Limb (tissue), 2 donors: ENCODE measurements around the gene CCDC88C.
"Not testable (repeated sequence)": the region's sequence is repeated elsewhere in the genome, so short reads cannot be mapped to it uniquely, and the experiment has no call there.

Experiments
- DNase-seq, 2 donors: peaks; one replicate each; pipeline ENCODE4 v3.0.0-alpha.2; 2016; ENCODE audit errors: extremely low spot score in 2 of 2

The CCDC88C gene

GRCh38 chr14:91418387-91419043 lies 895 bp upstream of the CCDC88C start:
- DNase-seq, result peak; percentile 58 to 87

GRCh38 chr14:91417983-91418386 lies 365 bp upstream of the CCDC88C start:
- DNase-seq, result no peak

- no peak for DNase-seq
These were observed 888 bp downstream of the CCDC88C start for GRCh38 chr14:91416744-91417119.

GRCh38 chr14:91415794-91416743 lies 1.6 kb downstream of the CCDC88C start:
- no peak for DNase-seq

GRCh38 chr14:91414475-91414833 lies 3.2 kb downstream of the CCDC88C start:
- DNase-seq, result no peak

- no peak for DNase-seq
These were observed 3.8 kb downstream of the CCDC88C start for GRCh38 chr14:91413547-91414474.

GRCh38 chr14:91412939-91413338 lies 4.7 kb downstream of the CCDC88C start:
- DNase-seq, result no peak

GRCh38 chr14:91410771-91411536 lies 6.7 kb downstream of the CCDC88C start:
- DNase-seq, result no peak

GRCh38 chr14:91409928-91410718 lies 7.5 kb downstream of the CCDC88C start:
- DNase-seq, result no peak

- not testable (repeated sequence) for DNase-seq
These were observed 8.4 kb downstream of the CCDC88C start for GRCh38 chr14:91409240-91409639.

GRCh38 chr14:91406982-91407381 lies 10.6 kb downstream of the CCDC88C start:
- no peak for DNase-seq

GRCh38 chr14:91406451-91406850 lies 11.2 kb downstream of the CCDC88C start:
- no peak for DNase-seq

GRCh38 chr14:91405724-91406435 lies 11.7 kb downstream of the CCDC88C start:
- DNase-seq, result no peak

GRCh38 chr14:91405241-91405721 lies 12.3 kb downstream of the CCDC88C start:
- no peak for DNase-seq

- DNase-seq, result no peak
These were observed 14.6 kb downstream of the CCDC88C start for GRCh38 chr14:91402771-91403600.

- no peak for DNase-seq
These were observed 15.3 kb downstream of the CCDC88C start for GRCh38 chr14:91402348-91402747.

- no peak for DNase-seq
These were observed 15.9 kb downstream of the CCDC88C start for GRCh38 chr14:91401751-91402150.

GRCh38 chr14:91400696-91401095 lies 16.9 kb downstream of the CCDC88C start:
- DNase-seq, result no peak
